IMR-90 (cell line): ENCODE data around the gene IREB2. TPM values are rescaled to one million over a fixed set of nuclear protein-coding genes. Genes with fewer than 3 reads are reported as not detected.

ENCODE experiments used
- ATAC-seq: fragments of 200-7000 bp; cut with Tn5 transposase; 2 replicates; pipeline ENCODE4 v1.9.1; 2020; ENCODE audit warnings: low read depth, mild to moderate bottlenecking, moderate library complexity
- BruUV-seq: library from RNA; stranded (reverse); fragments of 400-500 nt; replicated peaks from 2 replicates; lab custom pipeline; 2021; lab: Mats Ljungman, UMichigan
- CTCF ChIA-PET: fragments of 300-600 bp; formaldehyde crosslinking; extraction: SDS; loops from one replicate; lab custom pipeline; 2021; ENCODE audit warnings: antibody characterized with exemption; lab: Yijun Ruan, JAX
- POLR2A ChIA-PET: fragments of 300-600 bp; sonication (Branson Sonifier 250); formaldehyde crosslinking; loops from one replicate; lab custom pipeline; 2022; ENCODE audit warnings: antibody characterized with exemption; ENCODE audit not compliant: unreplicated experiment; lab: Charles Lee
- DNase-seq: peaks from one replicate; pipeline ENCODE4 v3.0.0; 2013
- H2AFZ ChIP-seq: replicated peaks from 2 replicates; pipeline ENCODE3; 2013; ENCODE audit warnings: low read length, mild to moderate bottlenecking; ENCODE audit not compliant: poor library complexity
- H2AK5ac ChIP-seq: 2 replicates; pipeline ENCODE4 v1.6.1; 2013; ENCODE audit warnings: low read depth, low read length, inconsistent platforms
- H2AK9ac ChIP-seq: replicated peaks from 2 replicates; pipeline ENCODE3; 2013; ENCODE audit warnings: mild to moderate bottlenecking, low read depth, low read length, moderate library complexity; ENCODE audit not compliant: poor library complexity
- H2BK120ac ChIP-seq: 2 replicates; pipeline ENCODE4 v1.6.1; 2013; ENCODE audit warnings: low read depth, low read length, inconsistent platforms
- H2BK15ac ChIP-seq: 3 replicates; pipeline ENCODE4 v1.6.1; 2013; ENCODE audit warnings: low read depth, low read length, inconsistent platforms
- H2BK20ac ChIP-seq: 2 replicates; pipeline ENCODE4 v1.6.1; 2013; ENCODE audit warnings: low read depth, mild to moderate bottlenecking, inconsistent platforms, low read length, moderate library complexity
- H2BK5ac ChIP-seq: 2 replicates; pipeline ENCODE4 v1.6.1; 2013; ENCODE audit warnings: mild to moderate bottlenecking, low read depth, low read length, inconsistent platforms; ENCODE audit not compliant: poor library complexity, severe bottlenecking
- H3K14ac ChIP-seq: replicated peaks from 2 replicates; pipeline ENCODE4 v1.6.1; 2013; ENCODE audit warnings: low read depth, low read length, inconsistent platforms
- H3K18ac ChIP-seq: 2 replicates; pipeline ENCODE4 v1.6.1; 2013; ENCODE audit warnings: low read depth, low read length, control low read depth
- H3K23ac ChIP-seq: 2 replicates; pipeline ENCODE4 v1.6.1; 2013; ENCODE audit warnings: low read depth, low read length, inconsistent platforms
- H3K27ac ChIP-seq: 2 replicates; pipeline ENCODE4 v1.5.1; 2013; ENCODE audit warnings: mild to moderate bottlenecking, control low read depth, low read length; ENCODE audit not compliant: insufficient read depth
- H3K27me3 ChIP-seq: 2 replicates; pipeline ENCODE4 v1.6.1; 2013; ENCODE audit warnings: low read length; ENCODE audit not compliant: control insufficient read depth, insufficient read depth
- H3K36me3 ChIP-seq: 2 replicates; pipeline ENCODE4 v1.6.1; 2013; ENCODE audit warnings: low read length, mixed read lengths; ENCODE audit not compliant: control insufficient read depth, insufficient read depth
- H3K4ac ChIP-seq: 2 replicates; pipeline ENCODE4 v1.6.1; 2013; ENCODE audit warnings: low read depth, low read length, inconsistent platforms
- H3K4me1 ChIP-seq: 2 replicates; pipeline ENCODE4 v1.6.1; 2013; ENCODE audit warnings: low read length, mixed read lengths; ENCODE audit not compliant: control insufficient read depth, insufficient read depth
- H3K4me2 ChIP-seq: 2 replicates; pipeline ENCODE4 v1.6.1; 2013; ENCODE audit warnings: low read depth, mild to moderate bottlenecking, control low read depth, low read length, moderate library complexity
- H3K4me3 ChIP-seq: 2 replicates; pipeline ENCODE4 v1.5.1; 2013; ENCODE audit warnings: low read depth, mild to moderate bottlenecking, control low read depth, low read length, moderate library complexity; ENCODE audit not compliant: insufficient read depth
- H3K56ac ChIP-seq: 2 replicates; pipeline ENCODE4 v1.6.1; 2013; ENCODE audit warnings: low read length, inconsistent platforms; ENCODE audit not compliant: insufficient read depth; ENCODE audit errors: extremely low read depth
- H3K79me1 ChIP-seq, 2 experiments: 2 replicates each; pipeline ENCODE4 v1.6.1; 2013; ENCODE audit warnings: low read length in 2 of 2, inconsistent platforms in 1 of 2, low read depth in 1 of 2
- H3K9ac ChIP-seq: 2 replicates; pipeline ENCODE4 v1.6.1; 2013; ENCODE audit warnings: low read depth, low read length, control low read depth
- H3K9me1 ChIP-seq: 2 replicates; pipeline ENCODE4 v1.6.1; 2013; ENCODE audit warnings: low read length, inconsistent platforms; ENCODE audit not compliant: insufficient read depth
- H3K9me3 ChIP-seq: 2 replicates; pipeline ENCODE4 v1.6.1; 2013; ENCODE audit warnings: low read length; ENCODE audit not compliant: control insufficient read depth, insufficient read depth
- H4K20me1 ChIP-seq: 2 replicates; pipeline ENCODE4 v1.6.1; 2013; ENCODE audit warnings: low read length, inconsistent platforms; ENCODE audit not compliant: insufficient read depth
- H4K5ac ChIP-seq: 2 replicates; pipeline ENCODE4 v1.6.1; 2013; ENCODE audit warnings: mild to moderate bottlenecking, low read depth, low read length, control low read depth
- H4K8ac ChIP-seq, 2 experiments: 2 replicates each; pipeline ENCODE4 v1.6.1; 2013; ENCODE audit warnings: low read depth in 2 of 2, low read length in 2 of 2, control low read depth in 1 of 2, inconsistent platforms in 1 of 2
- H4K91ac ChIP-seq: 2 replicates; pipeline ENCODE4 v1.6.1; 2013; ENCODE audit warnings: low read depth, low read length, inconsistent platforms; ENCODE audit not compliant: insufficient read depth
- BHLHE40 ChIP-seq: fragments of 150-350 bp; IDR thresholded peaks from 2 replicates; pipeline ENCODE4 v1.6.1; 2016; ENCODE audit warnings: mild to moderate bottlenecking, low read depth, low read length
- CEBPB ChIP-seq: IDR thresholded peaks from 2 replicates; pipeline ENCODE4 v1.6.1; 2012; ENCODE audit warnings: low read depth, low read length, improper control_type of control experiment
- CHD1 ChIP-seq: IDR thresholded peaks from 2 replicates; pipeline ENCODE4 v1.6.1; 2012; ENCODE audit warnings: low read depth, low read length, improper control_type of control experiment
- MAFK ChIP-seq: IDR thresholded peaks from 2 replicates; pipeline ENCODE4 v1.6.1; 2012; ENCODE audit warnings: low read depth, low read length, improper control_type of control experiment
- MAZ ChIP-seq: IDR thresholded peaks from 2 replicates; pipeline ENCODE4 v1.6.1; 2012; ENCODE audit warnings: low read depth, mild to moderate bottlenecking, low read length, improper control_type of control experiment, moderate library complexity, borderline replicate concordance
- MXI1 ChIP-seq: IDR thresholded peaks from 2 replicates; pipeline ENCODE4 v1.6.1; 2012; ENCODE audit warnings: low read depth, mild to moderate bottlenecking, low read length, moderate library complexity, borderline replicate concordance
- NFE2L2 ChIP-seq: fragments of 150-350 bp; IDR thresholded peaks from 2 replicates; pipeline ENCODE4 v1.6.1; 2016; ENCODE audit warnings: low read depth, mild to moderate bottlenecking, low read length
- RAD21 ChIP-seq: IDR thresholded peaks from 2 replicates; pipeline ENCODE4 v1.6.1; 2012; ENCODE audit warnings: low read length, improper control_type of control experiment
- WGBS, 2 experiments: methylation state at CpG; one replicate each; pipeline versions ENCODE4 v1.1.5 to v1.1.7; 2013; ENCODE audit warnings: missing lambda C conversion rate in 2 of 2; ENCODE audit not compliant: insufficient read length in 1 of 2; ENCODE audit errors: extremely low coverage in 2 of 2; 5-methylcytosine and 5-hydroxymethylcytosine counted together
- dilution Hi-C: fragments of 300-500 bp; cut with HindIII; formaldehyde crosslinking; loops from one replicate; pipeline ENCODE4 v1.14.3; 2018; ENCODE audit warnings: low sequenced_read_pairs; ENCODE audit not compliant: unreplicated experiment
- in situ Hi-C: fragments of 300-500 bp; cut with MboI; formaldehyde crosslinking; loops from 3 replicates; pipeline ENCODE4 v1.14.3; 2019; ENCODE audit warnings: low sequenced_read_pairs, inconsistent platforms, mixed read lengths
- intact Hi-C: fragments of 100-400 bp; cut with micrococcal nuclease; formaldehyde crosslinking; loops from 2 replicates; pipeline ENCODE4 v1.10.0; 2022
- polyA plus RNA-seq, 3 experiments: library from polyadenylated mRNA; depleted of rRNA; stranded (reverse); fragments of >200 nt; gene quantifications; 2 replicates each; pipeline ENCODE4 v1.2.3, GENCODE V29; 2012; ENCODE audit warnings: low replicate concordance in 1 of 3
- total RNA-seq: library from RNA; depleted of rRNA; stranded (reverse); fragments of >200 nt; gene quantifications from 2 replicates; pipeline ENCODE4 v1.2.3, GENCODE V29; 2012
- TF ChIP-seq, protein P1 (sequence below): conservative IDR thresholded peaks from 2 replicates; pipeline ENCODE4 v1.5.1; 2012; ENCODE audit warnings: mild to moderate bottlenecking, low read depth, low read length, improper control_type of control experiment

IREB2 gene
- total and polyA plus RNA-seq, 2 of the 4 experiments (the other 2 are of a cell fraction) = 12.2 to 13.5 TPM

DNA sequence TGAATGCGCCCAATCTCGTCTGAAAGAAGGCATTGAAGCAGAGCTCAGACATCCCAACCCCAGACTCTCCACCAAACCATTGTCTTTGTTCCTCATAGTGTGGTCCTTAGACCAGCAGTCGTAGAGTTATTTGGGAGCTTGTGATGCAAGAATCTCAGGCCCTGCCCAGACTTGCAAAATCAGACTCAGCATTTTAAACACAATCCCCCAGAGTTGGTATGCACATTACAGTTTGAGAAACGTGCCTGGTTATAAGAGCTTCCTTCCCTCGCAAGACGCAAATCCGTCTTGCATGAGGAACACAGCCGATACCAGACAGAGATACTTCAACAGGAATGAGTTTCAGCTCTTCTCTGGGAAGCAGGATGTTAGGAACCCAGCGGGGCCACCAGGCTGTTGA lies 38.9 kb upstream of the IREB2 start:
- no peak overlapping the region for H3K4ac ChIP-seq
- no peak overlapping the region for H3K23ac ChIP-seq
- in situ Hi-C loops = no loop called here
- dilution Hi-C loops = no loop called here
- no peak overlapping the region for H2AFZ ChIP-seq
- H3K18ac ChIP-seq = no peak overlapping the region
- H3K27me3 ChIP-seq = peaks cover 39% of the 10 kb centered on the region
- H3K14ac ChIP-seq = no peak overlapping the region
- ChIA-PET CTCF (interaction anchor here (1.2 kb wide), 1 partner anchor 10 kb away, joined by 3 read pairs; no protein-coding TSS in a partner anchor), POLR2A (interaction anchor here (0.6 kb wide), 1 partner anchor 68 kb away, joined by 3 read pairs; no protein-coding TSS in a partner anchor)
- H3K56ac ChIP-seq = no peak overlapping the region
- intact Hi-C loops = no loop called here
- H3K9me1 ChIP-seq = no peaks in the 10 kb centered on the region
- H2BK5ac ChIP-seq = no peak overlapping the region
- no peaks in the 10 kb centered on the region for H3K36me3 ChIP-seq
- H2BK120ac ChIP-seq = no peak overlapping the region
- H4K91ac ChIP-seq = no peak overlapping the region
- no peaks in the 10 kb centered on the region; the same call in 1 of the 2 replicates for H3K4me1 ChIP-seq
- ATAC-seq (no peak; the same call in 1 of the 2 replicates), DNase-seq (no peak)
- no peak overlapping the region for H2AK9ac ChIP-seq
- H2AK5ac ChIP-seq = no peak overlapping the region
- H3K4me3 ChIP-seq = no peak overlapping the region
- H3K9ac ChIP-seq = no peak overlapping the region
- no peaks in the 10 kb centered on the region for H3K9me3 ChIP-seq
- H4K20me1 ChIP-seq = no peaks in the 10 kb centered on the region
- TF ChIP-seq, protein P1, sequence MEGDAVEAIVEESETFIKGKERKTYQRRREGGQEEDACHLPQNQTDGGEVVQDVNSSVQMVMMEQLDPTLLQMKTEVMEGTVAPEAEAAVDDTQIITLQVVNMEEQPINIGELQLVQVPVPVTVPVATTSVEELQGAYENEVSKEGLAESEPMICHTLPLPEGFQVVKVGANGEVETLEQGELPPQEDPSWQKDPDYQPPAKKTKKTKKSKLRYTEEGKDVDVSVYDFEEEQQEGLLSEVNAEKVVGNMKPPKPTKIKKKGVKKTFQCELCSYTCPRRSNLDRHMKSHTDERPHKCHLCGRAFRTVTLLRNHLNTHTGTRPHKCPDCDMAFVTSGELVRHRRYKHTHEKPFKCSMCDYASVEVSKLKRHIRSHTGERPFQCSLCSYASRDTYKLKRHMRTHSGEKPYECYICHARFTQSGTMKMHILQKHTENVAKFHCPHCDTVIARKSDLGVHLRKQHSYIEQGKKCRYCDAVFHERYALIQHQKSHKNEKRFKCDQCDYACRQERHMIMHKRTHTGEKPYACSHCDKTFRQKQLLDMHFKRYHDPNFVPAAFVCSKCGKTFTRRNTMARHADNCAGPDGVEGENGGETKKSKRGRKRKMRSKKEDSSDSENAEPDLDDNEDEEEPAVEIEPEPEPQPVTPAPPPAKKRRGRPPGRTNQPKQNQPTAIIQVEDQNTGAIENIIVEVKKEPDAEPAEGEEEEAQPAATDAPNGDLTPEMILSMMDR = no peak
- TF ChIP-seq BHLHE40 (no peak), NFE2L2 (no peak), CEBPB (no peak), MAZ (no peak), CHD1 (no peak), MXI1 (no peak), MAFK (no peak), RAD21 (no peak)
- H4K8ac ChIP-seq = no peak overlapping the region
- H4K5ac ChIP-seq = no peak overlapping the region
- BruUV-seq = no TSS peak
- H3K79me1 ChIP-seq = no peaks in the 10 kb centered on the region
- no peak overlapping the region for H3K4me2 ChIP-seq
- WGBS, 2 experiments = 46% methylated on average over 6 of the region's 9 CpGs; no CpG with 5 or more reads in 1 of the 2 experiments
- no peak overlapping the region for H2BK15ac ChIP-seq
- no peak overlapping the region for H3K27ac ChIP-seq
- H2BK20ac ChIP-seq = no peak overlapping the region
